ENCODE results near the gene SRC.

SRC gene

GRCh38 chr20:37345339-37346235 lies at the start of gene SRC:
SRC (plus strand) TSS chr20:37346140; CDS start chr20:37384154, 38,014 bp downstream.
- DNase-seq: no peak

DNA sequence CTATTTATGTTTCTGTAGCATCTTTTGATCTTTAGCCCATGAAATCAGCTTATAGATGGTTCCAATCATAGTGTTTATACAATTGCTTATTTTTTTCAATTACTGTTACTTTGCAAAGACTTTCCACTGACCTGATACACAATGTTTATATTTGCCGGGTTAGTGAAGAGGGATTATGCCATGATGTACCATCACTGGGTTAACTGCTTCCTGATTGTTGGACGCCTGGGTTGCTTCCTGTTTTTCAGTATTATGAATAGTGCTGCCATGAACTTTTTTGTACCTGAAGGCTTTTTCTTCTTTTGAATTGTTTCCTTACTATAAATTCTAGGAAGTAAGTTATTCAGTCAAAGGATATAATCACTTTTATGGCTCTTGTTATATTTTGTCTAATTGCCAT lies 49.6 kb upstream of the SRC start:
- DNase-seq: no peak

- DNase-seq: no peak
These were observed 48.7 kb upstream of the SRC start for GRCh38 chr20:37297066-37297736.

GRCh38 chr20:37298190-37298939 lies 47.6 kb upstream of the SRC start:
- no peak for DNase-seq

DNA sequence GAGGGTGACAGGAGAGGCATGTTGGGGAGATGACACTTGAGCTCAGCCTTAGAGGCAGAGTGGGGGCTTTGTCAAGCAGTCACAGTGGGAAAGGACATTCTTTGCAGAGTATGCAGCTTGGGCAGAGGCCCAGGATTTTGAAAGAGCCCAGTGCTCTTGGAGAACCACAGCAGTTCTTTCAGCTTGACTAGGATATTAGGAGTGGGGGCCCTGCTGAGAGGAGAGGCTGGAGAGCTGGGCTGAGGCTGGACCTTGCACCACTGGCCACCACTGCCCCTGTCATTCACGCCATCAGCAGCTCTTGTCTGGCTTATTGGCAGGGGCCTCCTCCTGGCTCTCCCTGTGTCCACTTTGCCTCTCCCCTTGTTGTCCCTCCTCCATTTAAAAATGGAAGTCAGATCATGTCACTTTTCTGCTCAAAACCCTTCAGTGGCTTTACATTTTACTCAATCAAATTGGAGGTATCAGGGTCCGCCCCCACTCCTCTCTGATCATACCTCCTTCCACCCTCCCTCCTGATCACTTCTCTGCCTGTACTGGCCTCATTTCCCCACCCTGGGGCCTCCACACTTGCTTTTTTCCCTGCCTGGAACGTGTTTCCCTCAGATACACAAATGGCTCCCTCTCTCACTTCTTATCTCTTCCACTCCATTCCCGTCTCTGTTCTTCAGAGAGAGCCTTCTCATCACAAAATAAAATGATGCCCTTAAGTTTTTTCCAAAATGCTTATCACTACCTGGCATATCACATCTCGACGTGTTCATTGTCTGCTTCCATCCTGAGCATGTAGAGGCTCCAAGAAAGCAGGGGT lies 46.0 kb upstream of the SRC start:
- DNase-seq: no peak

- no peak for DNase-seq
These were observed 44.8 kb upstream of the SRC start for GRCh38 chr20:37301120-37301519.

DNA sequence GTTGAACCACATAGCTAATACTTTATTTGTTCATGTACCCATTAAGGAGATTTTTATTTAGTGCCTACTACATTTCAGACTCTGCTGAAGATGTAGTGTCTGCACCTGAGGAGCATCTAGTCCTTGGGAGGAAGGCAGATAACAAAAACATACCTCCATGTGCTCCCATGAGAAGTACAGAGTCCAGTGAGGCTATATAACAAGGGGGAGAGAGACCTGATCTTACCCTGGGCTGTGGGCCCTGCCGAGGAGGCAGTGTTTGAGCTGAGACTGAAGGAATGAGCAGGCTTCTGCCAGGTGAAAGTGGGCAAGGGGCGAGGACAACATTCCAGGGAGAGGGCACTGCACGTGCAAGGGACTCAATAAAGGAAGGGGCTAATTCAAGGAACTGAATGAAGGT lies 44.4 kb upstream of the SRC start:
- DNase-seq: no peak

DNA sequence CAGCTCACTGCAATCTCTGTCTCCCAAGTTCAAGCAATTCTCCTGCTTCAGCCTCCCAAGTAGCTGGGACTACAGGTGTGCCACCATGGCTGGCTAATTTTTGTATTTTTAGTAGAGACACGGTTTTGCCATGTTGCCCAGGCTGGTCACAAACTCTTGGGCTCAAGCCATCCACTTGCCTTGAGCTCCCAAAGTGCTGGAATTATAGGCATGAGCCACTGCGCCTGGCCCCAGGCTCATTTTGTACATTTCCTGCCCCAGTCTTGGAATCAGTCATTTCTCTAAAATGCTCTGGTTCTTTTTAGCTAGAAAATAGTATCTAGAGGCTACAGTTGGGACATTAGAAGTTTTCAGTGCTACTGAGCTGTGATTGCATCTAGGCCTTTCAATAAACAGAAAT lies 43.0 kb upstream of the SRC start:
- no peak for DNase-seq

GRCh38 chr20:37303637-37304036 lies 42.3 kb upstream of the SRC start:
- DNase-seq: peak; percentile 34 to 50

DNA sequence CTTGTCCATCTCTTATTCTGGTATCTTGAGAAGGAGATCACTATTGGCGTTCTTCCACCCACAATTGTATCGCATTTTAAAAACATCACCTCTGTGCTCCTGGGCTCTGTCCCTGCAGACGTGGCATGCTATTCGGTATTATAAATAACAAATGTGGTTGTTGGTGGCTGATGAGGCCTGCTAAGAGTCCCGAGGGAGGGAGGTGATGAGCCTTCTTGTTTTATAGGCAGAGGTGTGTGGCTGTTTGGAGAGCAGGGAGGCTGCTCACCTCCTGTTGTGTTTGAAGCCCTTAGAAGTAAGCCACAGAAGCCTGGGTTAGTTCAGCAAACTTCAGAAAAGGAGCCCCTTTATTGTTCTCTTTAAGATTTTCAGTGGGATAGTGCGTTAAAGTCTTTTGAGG lies 40.9 kb upstream of the SRC start:
- no peak for DNase-seq

- DNase-seq: no peak
These were observed 40.1 kb upstream of the SRC start for GRCh38 chr20:37305839-37306238.

GRCh38 chr20:37308086-37309050 lies 37.6 kb upstream of the SRC start:
- DNase-seq: no peak

DNA sequence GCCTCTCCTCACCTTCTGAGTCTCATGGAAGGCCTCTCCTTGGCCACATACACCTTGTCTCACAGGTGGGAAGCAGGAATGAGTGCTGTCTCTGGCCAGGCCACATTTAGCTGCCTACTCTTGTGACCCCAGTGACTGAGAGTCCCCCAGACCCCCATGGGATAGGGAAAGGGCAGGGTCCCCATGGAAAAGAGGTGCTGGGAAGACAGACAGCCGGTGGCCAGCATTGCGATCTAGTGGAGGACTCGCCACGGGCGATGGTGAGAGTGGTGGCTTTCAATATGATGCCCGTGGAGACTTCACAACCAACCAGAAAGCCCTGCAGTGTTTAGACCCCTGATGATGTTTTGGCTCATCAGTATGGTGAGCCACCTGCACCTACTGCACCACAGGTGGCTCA lies 36.6 kb upstream of the SRC start:
- no peak for DNase-seq

GRCh38 chr20:37309936-37310590 lies 35.9 kb upstream of the SRC start:
- DNase-seq: no peak

DNA sequence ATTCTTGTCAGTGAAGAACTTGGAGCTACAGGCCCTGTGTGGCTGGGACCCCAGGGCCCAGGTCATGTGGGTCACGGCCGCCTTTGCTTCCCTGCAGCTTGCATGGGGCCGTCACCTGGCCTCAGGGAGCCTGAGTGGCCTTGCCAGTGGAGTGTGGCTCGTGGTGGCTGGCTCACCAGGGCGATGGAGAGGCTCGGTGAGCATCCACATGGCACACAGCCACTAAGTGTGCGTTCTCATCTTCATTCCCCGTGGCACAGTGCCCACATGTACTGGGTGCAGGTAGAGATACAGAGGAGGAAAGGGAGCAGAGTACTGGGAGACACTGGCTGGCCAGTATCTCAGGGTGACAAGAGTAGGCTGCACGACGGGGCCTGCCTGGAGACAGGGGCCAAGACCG lies 35.0 kb upstream of the SRC start:
- DNase-seq: no peak

DNA sequence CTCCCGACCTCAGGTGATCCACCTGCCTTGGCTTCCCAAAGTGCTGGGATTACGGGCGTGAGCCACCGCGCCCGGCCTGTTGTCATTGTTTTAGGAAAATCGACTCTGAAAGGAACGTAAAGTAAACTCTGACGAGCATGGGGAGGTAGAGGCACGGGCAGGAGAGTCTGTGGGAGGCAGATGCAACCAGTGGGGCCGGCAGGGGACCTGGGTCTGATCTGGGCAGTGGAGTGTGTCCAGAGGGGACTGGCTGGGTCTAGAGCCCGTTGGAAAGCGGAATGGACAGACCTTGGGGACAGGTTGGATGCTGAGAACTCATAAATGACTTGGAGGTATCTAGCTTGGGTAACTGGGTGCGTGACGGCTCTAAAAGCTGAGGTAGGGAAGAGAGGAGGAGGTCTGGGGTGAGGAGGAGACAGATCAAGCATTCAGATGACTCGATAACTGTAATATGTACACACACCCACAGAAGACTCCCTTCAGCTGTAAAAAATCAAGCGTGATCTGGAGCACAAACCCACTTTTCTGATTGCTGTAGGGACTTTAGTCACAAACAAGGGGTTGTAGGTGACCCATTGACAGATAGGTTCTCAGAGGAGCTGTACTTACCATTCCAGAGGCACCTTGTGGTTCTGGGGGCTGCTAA lies 34.1 kb upstream of the SRC start:
- DNase-seq: no peak

DNA sequence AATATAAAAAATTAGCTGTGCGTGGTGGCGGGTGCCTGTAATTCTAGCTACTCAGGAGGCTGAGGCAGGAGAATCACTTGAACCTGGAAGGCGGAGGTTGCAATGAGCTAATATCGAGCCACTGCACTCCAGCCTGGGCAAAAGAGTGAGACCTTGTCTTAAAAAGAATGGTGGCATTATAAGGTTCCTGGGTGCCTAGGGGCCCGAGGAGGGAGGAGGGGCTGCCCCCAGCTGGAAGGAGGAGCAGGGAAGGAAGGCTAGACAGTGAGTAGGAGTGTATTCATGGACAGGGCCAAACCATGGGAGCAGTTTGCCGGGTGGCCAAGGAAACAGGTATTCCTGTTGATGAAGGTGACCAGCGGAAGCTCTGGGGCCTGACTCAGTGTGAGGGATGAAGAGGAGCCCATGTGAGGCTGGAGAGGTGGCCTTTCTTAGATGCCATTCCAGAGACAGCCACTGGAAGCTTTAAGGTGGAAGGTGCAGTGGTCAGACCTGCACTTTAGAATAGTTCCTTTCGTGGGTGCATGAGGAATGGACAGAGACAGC lies 32.3 kb upstream of the SRC start:
- no peak for DNase-seq

DNA sequence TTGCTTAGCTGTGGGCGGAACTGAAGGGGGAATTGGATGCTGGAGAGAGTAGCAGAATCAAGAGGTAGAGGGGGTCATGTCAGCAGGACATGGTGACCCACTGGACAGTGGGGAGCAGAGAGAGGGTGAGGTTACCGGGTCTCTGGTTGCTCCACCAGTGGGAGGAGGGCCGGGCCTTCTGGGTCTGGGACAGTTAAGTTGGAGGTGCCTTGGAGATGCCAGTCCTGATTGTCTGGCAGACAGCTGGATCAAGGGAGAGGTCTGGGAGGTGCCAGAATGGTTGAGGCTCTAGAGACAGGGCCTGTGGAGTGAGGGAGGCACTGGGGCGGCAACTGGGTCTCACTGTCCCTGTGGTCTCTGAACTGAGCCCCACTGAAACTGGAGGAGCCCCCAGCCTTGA lies 31.8 kb upstream of the SRC start:
- DNase-seq: no peak

GRCh38 chr20:37314617-37315016 lies 31.3 kb upstream of the SRC start:
- no peak for DNase-seq

DNA sequence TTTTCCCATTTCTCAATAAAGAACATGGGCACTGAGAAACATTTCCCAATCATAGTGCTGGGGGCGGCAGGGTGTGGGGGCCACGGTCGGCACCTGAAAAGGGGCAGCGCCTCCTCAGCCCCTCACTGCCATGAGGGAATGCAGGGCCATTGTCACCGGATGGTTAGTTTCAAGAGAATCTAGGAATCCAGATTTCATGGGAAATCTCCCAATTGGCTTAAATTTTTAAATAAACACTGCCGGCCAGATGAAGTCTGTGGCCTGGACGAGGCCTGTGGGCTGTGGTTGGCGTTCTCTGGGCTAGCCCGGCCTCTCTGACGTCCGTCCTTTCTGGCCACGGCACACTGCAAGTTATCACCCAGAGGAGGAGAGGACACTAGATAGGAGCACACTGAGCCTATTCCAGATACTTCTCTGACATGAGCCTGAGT lies 30.9 kb upstream of the SRC start:
- no peak for DNase-seq

All from SHP77 (cell line).